AG09309 (cell line): Measurements from ENCODE around the gene TGFA.

Source experiments
- DNase-seq: peaks from one replicate; pipeline ENCODE4 v3.0.0-alpha.2; 2010; ENCODE audit warnings: low read depth
- H3K4me3 ChIP-seq: 2 replicates; pipeline ENCODE4 v1.5.1; 2011; ENCODE audit warnings: mild to moderate bottlenecking, low read depth, low read length, moderate library complexity; ENCODE audit not compliant: control insufficient read depth
- TF ChIP-seq, protein P1 (sequence below): IDR thresholded peaks from 2 replicates; pipeline ENCODE4 v1.5.1; 2011; ENCODE audit warnings: mild to moderate bottlenecking, low read depth, low read length, inconsistent platforms; ENCODE audit not compliant: insufficient read depth, control insufficient read depth; ENCODE audit errors: missing control alignments

Gene TGFA

DNA sequence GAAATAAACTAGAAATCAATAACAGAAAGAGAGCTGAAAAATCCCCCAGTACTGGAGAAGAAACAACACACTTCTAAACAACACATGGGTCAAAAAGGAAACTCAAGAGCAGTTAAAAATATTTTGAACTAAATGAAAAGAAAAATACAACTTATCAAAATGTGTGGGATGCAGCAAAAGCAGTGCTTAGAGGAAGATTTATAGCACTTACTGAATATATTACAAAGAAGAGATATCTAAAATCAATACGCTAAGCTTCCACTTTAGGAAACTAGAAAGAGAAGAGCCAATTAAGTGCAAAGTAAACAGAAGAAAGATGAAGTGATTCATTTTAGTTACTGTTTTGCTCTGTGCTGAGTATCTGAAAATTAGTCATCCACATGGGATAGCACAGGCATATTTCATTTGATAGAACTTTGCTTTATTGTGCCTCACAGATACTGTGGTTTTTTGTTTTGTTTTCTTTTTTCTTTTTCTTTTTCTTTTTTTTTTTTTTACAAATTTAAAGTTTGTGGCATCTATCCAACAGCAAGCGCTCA lies 17.0 kb downstream of the TGFA start:
- H3K4me3 ChIP-seq = no peak overlapping the region
- TF ChIP-seq, protein P1, sequence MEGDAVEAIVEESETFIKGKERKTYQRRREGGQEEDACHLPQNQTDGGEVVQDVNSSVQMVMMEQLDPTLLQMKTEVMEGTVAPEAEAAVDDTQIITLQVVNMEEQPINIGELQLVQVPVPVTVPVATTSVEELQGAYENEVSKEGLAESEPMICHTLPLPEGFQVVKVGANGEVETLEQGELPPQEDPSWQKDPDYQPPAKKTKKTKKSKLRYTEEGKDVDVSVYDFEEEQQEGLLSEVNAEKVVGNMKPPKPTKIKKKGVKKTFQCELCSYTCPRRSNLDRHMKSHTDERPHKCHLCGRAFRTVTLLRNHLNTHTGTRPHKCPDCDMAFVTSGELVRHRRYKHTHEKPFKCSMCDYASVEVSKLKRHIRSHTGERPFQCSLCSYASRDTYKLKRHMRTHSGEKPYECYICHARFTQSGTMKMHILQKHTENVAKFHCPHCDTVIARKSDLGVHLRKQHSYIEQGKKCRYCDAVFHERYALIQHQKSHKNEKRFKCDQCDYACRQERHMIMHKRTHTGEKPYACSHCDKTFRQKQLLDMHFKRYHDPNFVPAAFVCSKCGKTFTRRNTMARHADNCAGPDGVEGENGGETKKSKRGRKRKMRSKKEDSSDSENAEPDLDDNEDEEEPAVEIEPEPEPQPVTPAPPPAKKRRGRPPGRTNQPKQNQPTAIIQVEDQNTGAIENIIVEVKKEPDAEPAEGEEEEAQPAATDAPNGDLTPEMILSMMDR = no peak
- no peak for DNase-seq

DNA sequence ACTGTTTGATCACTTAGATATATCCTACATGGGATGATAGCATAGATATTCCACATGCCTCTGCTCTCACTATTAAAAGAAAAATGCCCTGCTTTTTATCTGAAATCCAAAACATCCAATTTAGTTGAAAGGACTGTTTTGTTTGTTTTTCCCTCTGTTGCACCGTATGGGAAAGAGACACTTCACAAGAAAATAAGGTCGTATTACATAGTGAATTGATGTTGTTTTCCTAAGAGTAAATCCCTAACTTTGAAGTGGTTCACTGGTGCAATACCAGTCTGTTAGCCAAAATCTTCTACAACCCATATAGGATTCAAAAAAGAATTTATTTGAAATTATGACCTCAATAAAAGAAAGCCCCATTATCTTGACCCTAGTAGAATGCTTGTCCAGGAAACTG lies 18.1 kb downstream of the TGFA start:
- no peak overlapping the region for H3K4me3 ChIP-seq
- TF ChIP-seq, protein P1 = no peak
- DNase-seq = no peak

DNA sequence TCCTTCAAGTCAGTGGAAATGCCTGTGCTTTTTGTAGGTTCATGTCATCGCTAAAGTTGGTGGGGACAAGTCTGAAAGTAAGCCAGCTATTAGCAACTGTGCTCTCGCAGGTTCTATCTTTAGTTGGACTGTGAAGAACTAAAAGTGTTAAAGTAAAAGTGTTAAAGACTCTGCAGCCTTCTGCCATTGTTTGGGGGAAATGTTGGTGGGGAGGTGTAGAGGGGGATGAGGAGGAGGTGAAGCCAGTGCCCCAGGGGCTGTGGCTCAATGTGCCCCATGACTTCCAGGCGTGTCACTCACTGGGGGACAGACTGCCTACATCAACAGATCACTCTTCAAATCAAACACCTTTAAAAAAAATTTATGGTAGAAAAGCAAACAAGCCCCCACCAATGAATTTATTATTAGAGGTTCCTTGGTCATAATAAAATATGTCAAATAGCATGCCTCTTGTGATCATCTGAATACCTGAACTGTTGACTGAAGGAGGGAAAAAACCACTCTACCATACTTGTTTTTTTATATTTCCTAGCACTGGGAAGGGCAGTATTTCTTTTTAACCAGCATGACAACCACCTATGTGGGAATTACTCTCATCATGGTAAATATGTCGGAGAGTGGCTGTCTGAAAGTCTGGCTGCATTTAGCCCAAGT lies 19.3 kb downstream of the TGFA start:
- TF ChIP-seq, protein P1 = no peak
- H3K4me3 ChIP-seq = no peak overlapping the region
- DNase-seq = no peak

DNA sequence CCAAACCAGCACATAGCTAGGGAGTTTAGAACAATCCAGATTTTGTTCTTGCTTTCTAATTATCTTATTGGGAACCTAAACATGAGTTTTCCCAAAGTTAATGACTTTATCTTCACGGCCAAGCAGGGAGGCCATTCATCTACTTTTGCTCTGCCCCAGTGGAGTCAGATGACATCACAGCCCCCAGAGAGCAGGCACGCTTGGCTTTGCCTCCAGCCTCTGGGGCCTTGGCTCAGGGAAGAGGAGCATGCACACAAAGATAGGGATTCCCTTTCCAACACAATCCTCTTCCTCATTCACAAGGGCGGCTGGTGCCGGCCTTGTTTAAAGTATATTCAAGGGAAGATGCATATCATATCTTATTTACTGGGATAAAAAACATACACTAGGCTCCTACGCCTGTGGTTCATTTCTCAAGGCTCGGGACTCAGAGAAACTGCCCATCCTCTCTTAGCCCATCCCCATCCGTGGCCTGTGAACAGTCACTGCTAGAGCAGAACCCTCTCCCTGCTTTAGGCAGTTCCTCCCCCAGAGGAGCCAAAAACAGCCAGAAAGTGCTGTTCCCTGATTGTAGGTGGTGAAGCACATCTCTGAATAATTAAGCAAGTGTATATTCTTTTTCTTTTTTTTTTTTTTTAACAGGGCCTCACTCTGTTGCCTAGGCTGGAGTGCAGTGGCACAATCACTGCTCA lies 21.2 kb downstream of the TGFA start:
- no peak for DNase-seq
- TF ChIP-seq, protein P1 = no peak

DNA sequence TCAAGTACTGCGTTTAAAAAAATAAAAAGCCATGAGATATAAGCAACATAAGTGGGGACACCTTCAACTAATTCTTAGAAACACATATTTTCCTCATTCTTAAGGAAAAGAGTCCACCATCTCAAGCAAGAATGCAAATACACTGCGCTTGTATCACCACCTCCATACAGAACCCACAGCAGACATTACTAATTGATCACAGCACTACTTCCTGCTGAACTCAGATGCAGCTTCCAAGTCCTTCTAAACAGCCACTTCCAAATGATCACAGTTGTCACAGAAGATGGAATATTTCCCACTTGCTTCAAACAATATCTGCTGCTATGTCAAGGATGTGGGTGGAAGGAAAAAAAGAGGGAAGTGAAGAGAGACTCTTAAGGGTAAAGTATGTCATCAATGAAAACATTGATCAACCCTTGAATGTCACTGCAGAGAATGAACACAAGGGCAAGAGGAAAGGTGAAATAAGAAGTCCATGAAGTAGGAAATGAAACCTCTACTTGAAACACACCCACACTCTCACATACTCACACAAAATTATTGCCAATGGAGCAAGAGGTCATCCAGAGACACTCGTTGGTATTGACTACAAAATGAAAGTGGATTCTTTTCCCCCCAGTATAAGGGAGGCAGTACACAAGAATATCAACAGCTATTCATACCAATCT lies 22.1 kb downstream of the TGFA start:
- no peak for DNase-seq
- TF ChIP-seq, protein P1 = no peak
- H3K4me3 ChIP-seq = no peak overlapping the region

More for the DNA sequence above, 21.2 kb downstream of the TGFA start:
- no peak overlapping the region for H3K4me3 ChIP-seq

GRCh38 chr2:70529610-70530009 lies 24.0 kb downstream of the TGFA start:
- TF ChIP-seq, protein P1 = no peak
- DNase-seq = no peak
- H3K4me3 ChIP-seq = no peak overlapping the region
